ENCODE measurements around the gene FUBP3.

FUBP3 gene

DNA sequence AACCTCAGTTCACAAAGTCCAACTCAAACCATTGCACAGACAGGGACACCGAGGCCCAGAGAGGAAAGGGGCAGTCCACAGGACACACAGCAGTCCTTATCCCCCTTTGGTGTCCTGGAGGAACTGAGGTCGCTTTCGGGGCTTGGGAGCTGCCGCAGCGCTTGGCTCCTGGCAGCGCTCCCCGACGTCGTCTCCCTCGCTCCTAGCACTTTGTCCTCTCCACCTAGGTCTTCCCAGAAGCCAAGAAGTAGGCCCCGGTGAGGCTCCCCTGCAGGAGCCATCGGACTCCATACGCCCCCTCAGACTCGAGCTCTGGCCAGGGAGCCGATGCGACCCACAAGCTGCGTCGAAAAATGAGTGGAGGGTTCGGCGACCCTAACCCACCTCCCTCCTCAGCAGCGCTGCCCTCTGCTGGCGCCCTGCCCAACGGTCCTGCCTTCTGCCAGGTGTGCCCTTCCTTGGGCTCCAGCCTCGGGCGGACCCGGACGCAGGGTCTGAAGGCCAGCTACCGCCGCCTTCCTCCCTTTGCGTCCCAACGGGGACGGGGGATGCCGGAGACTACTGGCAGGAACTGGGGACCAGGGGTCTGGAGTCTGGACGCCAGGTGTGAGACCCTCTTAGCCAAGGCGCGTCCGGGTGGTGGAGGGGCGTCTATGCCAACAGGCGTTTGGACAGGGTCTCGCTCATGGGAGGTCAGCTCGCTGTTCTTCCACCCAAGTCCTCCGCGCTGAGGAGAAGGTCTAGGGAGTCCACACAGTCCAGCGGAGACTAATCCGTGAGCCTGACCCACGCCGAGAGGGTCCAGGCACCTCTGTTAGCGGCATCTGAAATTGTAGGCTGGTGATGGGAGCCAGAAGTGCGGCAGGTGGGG, 83.0 kb downstream of the FUBP3 start:
- no peak for DNase-seq (ENCODE audit: low spot score)

- no peak for DNase-seq (ENCODE audit: low spot score)
Observed at GRCh38 chr9:130662970-130663257, 83.5 kb downstream of the FUBP3 start.

DNA sequence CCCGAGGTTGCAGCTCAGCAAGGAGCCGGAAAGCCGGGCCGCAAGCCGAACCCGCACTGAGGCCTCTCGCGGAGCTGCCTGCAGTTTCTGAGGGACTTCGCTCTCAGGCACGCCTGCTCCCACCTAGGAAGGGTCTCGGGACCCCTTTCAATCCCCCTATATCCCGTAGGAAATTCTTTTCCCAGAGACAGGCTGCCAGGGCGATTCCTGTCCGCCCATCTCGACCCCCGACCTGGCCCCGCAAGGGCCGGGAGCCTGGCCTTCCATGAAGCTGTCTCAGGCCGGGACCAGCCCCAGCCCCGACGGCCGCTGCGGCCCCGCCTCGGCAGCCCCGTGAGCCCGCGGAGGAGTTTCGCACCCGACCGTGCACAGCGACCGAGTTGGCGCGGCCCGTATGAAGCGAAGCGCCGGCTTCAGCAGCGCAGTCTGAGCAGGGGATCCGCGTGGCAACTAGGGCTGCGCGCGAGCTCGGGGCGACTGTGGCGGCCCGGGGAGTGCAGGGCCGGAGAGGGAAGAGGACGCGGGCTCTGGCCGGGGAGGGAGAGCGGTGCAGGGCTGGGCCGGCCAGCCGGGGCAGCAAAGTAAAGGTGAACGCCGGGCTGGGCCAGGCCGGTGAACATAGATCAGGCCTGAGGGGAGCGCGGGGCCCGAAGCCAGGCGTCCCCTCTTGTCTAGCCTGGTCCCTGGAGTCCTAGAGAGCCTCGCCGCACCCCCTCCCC, 84.0 kb downstream of the FUBP3 start:
- no peak for DNase-seq (ENCODE audit: low spot score)

DNA sequence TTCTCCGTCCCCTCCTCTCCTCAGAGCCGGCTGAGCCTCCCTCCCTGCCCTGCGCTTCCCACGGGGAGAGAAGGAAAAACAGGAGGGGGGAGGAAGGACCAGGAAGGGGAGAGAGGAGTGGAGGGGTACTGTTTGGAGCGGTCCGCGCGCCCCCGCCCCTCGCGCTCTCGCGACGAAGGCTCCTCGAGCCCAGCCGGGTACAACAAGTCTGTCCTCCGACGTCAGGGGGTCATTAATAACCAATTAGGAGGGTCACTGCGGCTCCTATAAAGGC, 84.5 kb downstream of the FUBP3 start:
- DNase-seq (ENCODE audit: low spot score) = no peak

- no peak for DNase-seq (ENCODE audit: low spot score)
Observed at GRCh38 chr9:130664251-130665028, 85.1 kb downstream of the FUBP3 start, which contains the start of gene PRDM12. PRDM12 (plus strand) TSS chr9:130664594; CDS start chr9:130664654, 60 bp downstream.

DNA sequence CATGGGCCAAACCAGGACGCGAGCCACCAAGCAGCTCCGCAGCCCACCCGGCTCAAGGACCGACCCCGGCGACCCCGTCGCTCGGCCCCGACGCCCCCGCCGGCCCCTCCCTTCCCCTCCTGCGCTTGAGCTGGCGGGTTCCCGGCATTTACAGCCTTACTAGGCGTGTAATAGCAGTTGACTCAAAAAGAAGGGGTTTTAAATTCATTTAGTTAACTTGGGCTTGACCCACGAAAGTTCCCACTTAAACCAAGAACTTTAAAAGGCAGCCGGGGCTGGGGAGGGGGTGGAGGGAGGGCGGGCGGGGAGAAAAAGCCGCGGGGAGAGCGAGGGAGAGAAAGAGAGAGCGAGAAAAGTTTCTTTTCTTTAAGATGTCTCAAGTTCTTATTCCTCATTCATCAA, 85.7 kb downstream of the FUBP3 start:
- DNase-seq (ENCODE audit: low spot score) = no peak

GRCh38 chr9:130665431-130666392, 86.3 kb downstream of the FUBP3 start:
- no peak for DNase-seq (ENCODE audit: low spot score)

DNA sequence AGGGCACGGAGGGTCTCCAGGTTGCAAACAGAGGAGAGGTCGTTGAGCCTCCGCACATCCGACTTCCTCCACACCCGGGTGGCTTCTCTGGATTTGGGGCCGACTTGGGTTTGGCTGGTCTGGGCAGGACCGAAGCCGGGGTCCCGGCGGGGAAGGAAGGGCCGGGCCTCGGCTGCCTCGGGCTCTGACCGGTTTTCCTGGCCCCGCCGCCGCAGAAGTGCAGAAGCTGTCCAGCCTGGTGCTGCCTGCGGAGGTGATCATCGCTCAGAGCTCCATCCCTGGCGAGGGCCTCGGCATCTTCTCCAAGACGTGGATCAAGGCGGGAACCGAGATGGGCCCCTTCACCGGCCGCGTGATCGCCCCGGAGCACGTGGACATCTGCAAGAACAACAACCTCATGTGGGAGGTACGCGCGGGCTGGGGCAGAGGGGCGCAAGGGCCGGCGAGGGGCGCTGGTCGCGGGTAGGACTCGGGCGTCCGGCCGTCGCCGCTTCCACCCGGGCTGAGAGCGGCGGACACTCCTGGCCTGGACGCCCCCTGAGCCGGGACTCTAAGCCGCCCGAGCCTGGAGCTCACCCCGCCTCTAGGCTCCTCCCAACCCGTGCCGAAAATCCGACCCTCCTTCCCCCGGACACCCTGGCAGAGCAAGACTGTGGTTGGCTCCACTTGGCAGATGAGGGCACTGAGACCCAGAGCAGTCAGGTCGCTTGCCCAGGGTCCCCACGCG, 87.2 kb downstream of the FUBP3 start:
- no peak for DNase-seq (ENCODE audit: low spot score)

- no peak for DNase-seq (ENCODE audit: low spot score)
Observed at GRCh38 chr9:130667120-130667435, 87.7 kb downstream of the FUBP3 start.

DNA sequence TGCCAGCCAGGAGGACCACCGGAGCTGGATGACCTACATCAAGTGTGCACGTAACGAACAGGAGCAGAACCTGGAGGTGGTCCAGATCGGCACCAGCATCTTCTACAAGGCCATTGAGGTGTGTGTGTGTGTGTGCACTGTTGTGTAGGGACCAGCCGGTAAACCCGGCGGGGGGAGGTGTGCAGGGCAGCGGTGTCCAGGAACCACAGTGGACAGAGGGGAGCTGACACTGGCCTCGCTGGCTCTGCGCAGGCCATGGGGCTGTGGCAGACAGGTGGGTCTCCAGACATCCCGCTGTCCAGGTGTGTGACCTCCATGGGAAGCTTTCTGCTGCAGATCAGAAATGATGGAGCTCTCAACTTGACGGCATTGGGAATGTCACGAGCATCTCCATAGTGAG, 88.8 kb downstream of the FUBP3 start:
- no peak for DNase-seq (ENCODE audit: low spot score)

- DNase-seq (ENCODE audit: low spot score) = no peak
Observed at GRCh38 chr9:130668659-130669058, 89.3 kb downstream of the FUBP3 start.

- DNase-seq (ENCODE audit: low spot score) = no peak
Observed at GRCh38 chr9:130669965-130670364, 90.6 kb downstream of the FUBP3 start.

- DNase-seq (ENCODE audit: low spot score) = no peak
Observed at GRCh38 chr9:130670644-130671043, 91.3 kb downstream of the FUBP3 start.

DNA sequence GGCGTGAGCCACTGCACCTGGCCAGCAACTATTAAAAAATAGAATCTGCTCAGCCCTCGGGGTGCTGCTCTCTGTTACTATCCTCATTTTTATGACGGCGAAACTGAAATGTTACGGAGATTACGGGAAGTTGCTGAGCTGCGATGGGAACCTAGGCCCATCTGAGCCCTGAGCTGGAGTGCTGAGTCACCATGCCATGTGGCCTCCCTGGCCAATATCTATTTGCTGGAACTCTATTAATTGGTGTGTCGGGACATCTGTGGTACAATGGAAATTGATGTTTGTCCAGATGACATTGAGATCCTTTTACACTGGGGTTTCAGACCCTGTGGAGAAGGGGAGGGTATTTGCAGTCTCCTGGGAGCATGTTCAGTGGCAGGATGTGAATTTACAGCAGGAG, 93.1 kb downstream of the FUBP3 start:
- no peak for DNase-seq (ENCODE audit: low spot score)

GRCh38 chr9:130672933-130673615, 93.7 kb downstream of the FUBP3 start:
- DNase-seq (ENCODE audit: low spot score) = no peak

DNA sequence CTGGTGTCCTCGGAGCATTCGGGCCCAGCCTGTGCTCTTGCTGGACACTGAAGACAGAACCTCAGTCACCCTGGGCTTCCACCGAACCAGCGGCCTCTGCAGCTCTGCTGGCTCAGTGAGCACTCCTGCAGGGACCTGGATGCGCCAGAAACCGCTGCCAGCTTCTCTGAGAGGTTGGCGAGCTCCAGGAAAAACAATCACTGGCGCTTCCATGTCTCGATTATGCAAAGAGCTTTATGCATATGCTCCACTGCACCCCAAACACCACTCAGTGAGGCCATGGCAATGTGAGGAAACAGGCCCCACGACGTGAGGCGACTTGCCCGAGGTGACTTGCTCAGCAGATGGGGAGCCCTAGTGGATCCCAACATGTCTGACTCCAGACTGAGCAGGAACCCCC, 96.0 kb downstream of the FUBP3 start:
- no peak for DNase-seq (ENCODE audit: low spot score)

GRCh38 chr9:130677252-130677651, 97.9 kb downstream of the FUBP3 start:
- no peak for DNase-seq (ENCODE audit: low spot score)

GRCh38 chr9:130680836-130681768, 101.7 kb downstream of the FUBP3 start:
- peak; percentile 62 for DNase-seq (ENCODE audit: low spot score)

- no peak for DNase-seq (ENCODE audit: low spot score)
Observed at GRCh38 chr9:130681769-130682420, 102.5 kb downstream of the FUBP3 start.
